Peyer's patch (tissue), 4 donors: ENCODE measurements around the gene GRWD1. TPM values are rescaled to one million over a fixed set of nuclear protein-coding genes. Genes with fewer than 3 reads are reported as not detected.

Experiments
- DNase-seq, 3 donors: peaks; one replicate each; pipeline ENCODE4 v3.0.0-alpha.2; 2017 to 2019
- H3K27ac ChIP-seq, 4 donors: fragments of 200-600 bp; sonication (generic); one replicate each; pipeline ENCODE4 v1.5.1; 2016 to 2019
- H3K27me3 ChIP-seq, 2 donors: fragments of 200-600 bp; sonication (generic); one replicate each; pipeline ENCODE4 v1.5.1; 2019
- H3K36me3 ChIP-seq, 3 donors: fragments of 200-600 bp; sonication (generic); one replicate each; pipeline ENCODE4 v1.5.1; 2016 to 2019
- H3K4me1 ChIP-seq, 4 donors: fragments of 200-600 bp; sonication (generic); one replicate each; pipeline ENCODE4 v1.5.1; 2016 to 2019
- H3K4me3 ChIP-seq, 4 donors: fragments of 200-600 bp; sonication (generic); 1 replicate in 3 of 4; 2 replicates in 1 of 4; pipeline ENCODE4 v1.5.1; 2016 to 2019; ENCODE audit warnings: mild to moderate bottlenecking in 1 of 4
- H3K9me3 ChIP-seq, 4 donors: fragments of 200-600 bp; sonication (generic); one replicate each; pipeline ENCODE4 v1.5.1; 2016 to 2019; ENCODE audit warnings: mild to moderate bottlenecking in 1 of 4
- CTCF ChIP-seq, 6 experiments: fragments of 450-650 bp in 4 of 6; fragments of 200-600 bp in 2 of 6; sonication (generic) in 1 of 6; IDR thresholded peaks; one replicate each; pipeline ENCODE4 v1.5.1; 2017 to 2019; ENCODE audit warnings: antibody characterized with exemption in 6 of 6, mild to moderate bottlenecking in 3 of 6, moderate library complexity in 1 of 6
- POLR2A ChIP-seq, 2 donors: fragments of 450-650 bp; IDR thresholded peaks; one replicate each; pipeline ENCODE4 v1.5.1; 2017; ENCODE audit warnings: antibody characterized with exemption in 2 of 2, mild to moderate bottlenecking in 2 of 2, moderate library complexity in 2 of 2
- total RNA-seq, 4 donors: library from RNA; depleted of rRNA; stranded (reverse); fragments of >200 nt; gene quantifications; one replicate each; pipeline ENCODE4 v1.1.0, GENCODE V29; 2016

GRWD1 gene
- total RNA-seq, 4 donors from 2014 or later = 10.0 to 17.6 (median 15.6) TPM

- peaks cover 0 to 28% (median 13%) of the 10 kb centered on the region in 4 donors for H3K4me1 ChIP-seq
- H3K27me3 ChIP-seq = peaks cover 0 to 11% of the 10 kb centered on the region in 2 donors
- H3K9me3 ChIP-seq = no peaks in the 10 kb centered on the region
- no peak overlapping the region for H3K27ac ChIP-seq
- no peak overlapping the region for H3K4me3 ChIP-seq
- TF ChIP-seq POLR2A (IDR thresholded peaks at IDR 0.05) (no peak), CTCF (IDR thresholded peaks at IDR 0.05) (no peak)
- no peak for DNase-seq
- peaks cover 0 to 60% (median 0%) of the 10 kb centered on the region in 3 donors for H3K36me3 ChIP-seq
Measured at GRCh38 chr19:48448563-48448962, 2.8 kb downstream of the GRWD1 start.

GRCh38 chr19:48450441-48450840, 4.7 kb downstream of the GRWD1 start:
- Histone ChIP-seq H3K9me3 (no peaks in the 10 kb centered on the region), H3K36me3 (peaks cover 0 to 72% (median 0%) of the 10 kb centered on the region in 3 donors)

GRCh38 chr19:48450863-48451262, 5.1 kb downstream of the GRWD1 start:
- Histone ChIP-seq H3K4me3 (no peak overlapping the region), H3K36me3 (peaks cover 0 to 76% (median 0%) of the 10 kb centered on the region in 3 donors), H3K9me3 (no peaks in the 10 kb centered on the region), H3K27me3 (no peaks in the 10 kb centered on the region), H3K4me1 (peaks cover 0 to 10% (median 2%) of the 10 kb centered on the region in 4 donors), H3K27ac (no peak overlapping the region)
- no peak for DNase-seq
- TF ChIP-seq CTCF (IDR thresholded peaks at IDR 0.05) = no peak
- TF ChIP-seq POLR2A (IDR thresholded peaks at IDR 0.05) = no peak

More at GRCh38 chr19:48450441-48450840, 4.7 kb downstream of the GRWD1 start:
- Histone ChIP-seq H3K4me1 (peaks cover 0 to 10% (median 2%) of the 10 kb centered on the region in 4 donors), H3K27ac (no peak overlapping the region), H3K4me3 (no peak overlapping the region), H3K27me3 (no peaks in the 10 kb centered on the region)
- DNase-seq = no peak
- TF ChIP-seq CTCF (IDR thresholded peaks at IDR 0.05) = no peak
- no peak for TF ChIP-seq POLR2A (IDR thresholded peaks at IDR 0.05)

- H3K4me3 ChIP-seq = no peak overlapping the region
- TF ChIP-seq POLR2A (IDR thresholded peaks at IDR 0.05) = no peak
- TF ChIP-seq CTCF (IDR thresholded peaks at IDR 0.05) = no peak
- no peak for DNase-seq
- no peaks in the 10 kb centered on the region for H3K27me3 ChIP-seq
- no peaks in the 10 kb centered on the region for H3K9me3 ChIP-seq
- H3K4me1 ChIP-seq = peaks cover 0 to 4% (median under 1%) of the 10 kb centered on the region in 4 donors
- H3K36me3 ChIP-seq = peaks cover 0 to 82% (median 0%) of the 10 kb centered on the region in 3 donors
- H3K27ac ChIP-seq = no peak overlapping the region
Measured at GRCh38 chr19:48451624-48452023, 5.8 kb downstream of the GRWD1 start.

- Histone ChIP-seq H3K36me3 (peaks cover 0 to 81% (median 0%) of the 10 kb centered on the region in 3 donors), H3K4me3 (no peak overlapping the region), H3K4me1 (no peaks in the 10 kb centered on the region), H3K27ac (no peak overlapping the region), H3K9me3 (no peaks in the 10 kb centered on the region), H3K27me3 (no peaks in the 10 kb centered on the region)
- TF ChIP-seq POLR2A (IDR thresholded peaks at IDR 0.05) (no peak), CTCF (IDR thresholded peaks at IDR 0.05) (no peak)
- no peak for DNase-seq
Measured at GRCh38 chr19:48452289-48453190, 6.8 kb downstream of the GRWD1 start.
